Tibial nerve (tissue), 3 donors: ENCODE data around the gene ICOS.

Source experiments
- POLR2A ChIP-seq, 2 donors: fragments of 450-650 bp; IDR thresholded peaks; one replicate each; pipeline ENCODE4 v1.6.1; 2017; ENCODE audit warnings: antibody characterized with exemption in 2 of 2, mild to moderate bottlenecking in 2 of 2, moderate library complexity in 2 of 2
- TF ChIP-seq, protein P1 (sequence below), 5 experiments: fragments of 200-600 bp in 3 of 5; fragments of 450-650 bp in 2 of 5; sonication (generic) in 3 of 5; IDR thresholded peaks; one replicate each; pipeline ENCODE4 v1.5.1; 2016 to 2019; ENCODE audit warnings: antibody characterized with exemption in 5 of 5, mild to moderate bottlenecking in 3 of 5, moderate library complexity in 2 of 5

DNA sequence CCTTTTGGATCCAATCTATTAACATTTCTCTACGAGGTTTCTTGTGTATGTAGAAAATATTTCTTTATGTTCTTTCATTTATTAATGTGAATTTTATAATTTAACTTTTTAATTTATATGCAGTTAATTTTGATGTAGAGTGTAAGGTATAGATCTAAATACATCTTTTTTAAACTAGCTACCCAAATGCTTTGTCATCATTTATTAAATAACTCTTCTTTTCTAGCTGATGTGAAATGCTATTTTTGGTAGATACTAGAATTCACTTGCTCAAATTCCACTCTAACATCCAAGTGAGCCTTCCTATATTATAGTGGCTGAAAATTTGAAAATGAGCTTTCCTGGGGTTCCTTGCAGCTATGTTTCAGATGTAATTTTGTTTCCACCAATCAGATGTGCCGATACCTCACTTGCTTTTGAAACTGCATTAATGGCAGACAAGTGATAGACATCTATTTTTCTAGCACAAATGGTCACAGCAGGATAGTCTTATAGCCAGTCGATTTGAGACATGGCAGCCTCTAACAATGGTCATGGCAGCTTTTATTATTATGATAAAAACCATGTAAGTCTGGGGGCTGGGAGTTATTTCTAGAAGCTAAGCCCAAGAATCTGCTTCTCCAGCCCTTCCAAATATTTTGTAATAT, 10.9 kb upstream of the ICOS start:
- no peak for TF ChIP-seq POLR2A (IDR thresholded peaks at IDR 0.05)
- TF ChIP-seq, protein P1, sequence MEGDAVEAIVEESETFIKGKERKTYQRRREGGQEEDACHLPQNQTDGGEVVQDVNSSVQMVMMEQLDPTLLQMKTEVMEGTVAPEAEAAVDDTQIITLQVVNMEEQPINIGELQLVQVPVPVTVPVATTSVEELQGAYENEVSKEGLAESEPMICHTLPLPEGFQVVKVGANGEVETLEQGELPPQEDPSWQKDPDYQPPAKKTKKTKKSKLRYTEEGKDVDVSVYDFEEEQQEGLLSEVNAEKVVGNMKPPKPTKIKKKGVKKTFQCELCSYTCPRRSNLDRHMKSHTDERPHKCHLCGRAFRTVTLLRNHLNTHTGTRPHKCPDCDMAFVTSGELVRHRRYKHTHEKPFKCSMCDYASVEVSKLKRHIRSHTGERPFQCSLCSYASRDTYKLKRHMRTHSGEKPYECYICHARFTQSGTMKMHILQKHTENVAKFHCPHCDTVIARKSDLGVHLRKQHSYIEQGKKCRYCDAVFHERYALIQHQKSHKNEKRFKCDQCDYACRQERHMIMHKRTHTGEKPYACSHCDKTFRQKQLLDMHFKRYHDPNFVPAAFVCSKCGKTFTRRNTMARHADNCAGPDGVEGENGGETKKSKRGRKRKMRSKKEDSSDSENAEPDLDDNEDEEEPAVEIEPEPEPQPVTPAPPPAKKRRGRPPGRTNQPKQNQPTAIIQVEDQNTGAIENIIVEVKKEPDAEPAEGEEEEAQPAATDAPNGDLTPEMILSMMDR (IDR thresholded peaks at IDR 0.05), result no peak
